CD4-positive, alpha-beta T cell treated with Interleukin-15 for 1 hour (primary cell): Measurements from ENCODE around the gene ISYNA1.
A peak's percentile ranks its signal among the peaks of the same experiment; 100 is the strongest.
"Not testable (repeated sequence)": the region's sequence is repeated elsewhere in the genome, so short reads cannot be mapped to it uniquely, and the experiment has no call there.

Experiments
- DNase-seq: peaks from one replicate; pipeline ENCODE4 v3.0.0-alpha.2; 2020

The ISYNA1 gene

DNA sequence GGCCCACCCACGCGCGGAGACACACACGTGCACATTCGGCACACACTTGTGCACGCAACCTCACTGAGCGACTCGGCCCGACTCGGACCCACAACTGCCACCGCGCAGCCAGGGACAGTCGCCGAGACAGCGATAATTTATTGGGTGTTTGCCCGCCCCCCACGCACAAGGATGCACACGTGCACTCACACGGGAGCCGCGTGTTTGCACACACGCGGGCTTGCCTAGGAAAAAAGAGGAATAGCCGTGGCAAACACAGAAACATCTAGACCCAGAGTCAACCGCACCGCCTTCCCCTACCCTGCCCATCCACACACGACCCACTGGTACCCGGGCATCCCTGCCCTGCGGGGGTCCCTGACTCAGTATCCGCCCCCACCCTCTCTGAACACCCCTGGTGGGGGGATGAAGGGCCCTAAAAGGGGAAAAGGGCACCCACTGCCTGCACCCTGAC is 19.9 kb downstream of the ISYNA1 start:
- no peak for DNase-seq

DNA sequence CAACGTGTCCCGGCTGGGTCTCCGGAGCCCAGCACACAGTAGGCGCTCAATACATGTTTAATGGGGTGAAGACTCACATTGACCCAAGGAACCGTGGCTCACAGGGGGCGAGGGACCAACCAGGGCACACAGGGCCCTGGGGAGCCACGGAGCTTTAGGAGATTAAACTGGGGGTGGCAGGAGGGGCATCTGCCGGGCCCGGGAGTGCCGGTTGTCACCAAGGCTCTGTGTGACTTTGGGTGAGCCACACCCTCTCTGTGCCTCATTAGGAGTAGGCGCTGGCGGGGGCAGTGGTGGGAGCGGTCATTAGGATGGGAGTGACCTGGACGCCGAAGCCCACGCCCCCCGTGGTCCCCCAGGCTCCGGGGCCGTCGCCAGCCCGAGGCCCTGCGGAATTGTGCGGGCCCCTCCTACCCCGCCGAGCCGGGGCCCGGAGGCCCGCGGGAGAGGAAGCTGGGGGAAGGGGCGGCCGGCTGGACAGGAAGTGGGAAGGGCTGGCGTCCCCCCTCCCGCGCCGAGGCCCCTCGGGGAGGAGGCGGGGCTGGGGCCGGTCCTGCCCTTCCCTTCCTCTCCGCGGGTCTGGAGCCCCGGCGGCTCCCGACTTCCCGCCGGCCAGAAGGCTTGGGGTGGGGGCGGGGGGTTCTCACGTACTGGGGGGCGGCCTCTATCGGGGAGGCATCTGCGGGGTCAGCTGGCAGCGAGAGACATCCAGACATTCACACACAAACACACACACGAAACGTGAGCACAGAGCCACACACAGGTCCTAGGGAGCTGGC is 20.5 kb downstream of the ISYNA1 start:
- peak; percentile 69 for DNase-seq

DNA sequence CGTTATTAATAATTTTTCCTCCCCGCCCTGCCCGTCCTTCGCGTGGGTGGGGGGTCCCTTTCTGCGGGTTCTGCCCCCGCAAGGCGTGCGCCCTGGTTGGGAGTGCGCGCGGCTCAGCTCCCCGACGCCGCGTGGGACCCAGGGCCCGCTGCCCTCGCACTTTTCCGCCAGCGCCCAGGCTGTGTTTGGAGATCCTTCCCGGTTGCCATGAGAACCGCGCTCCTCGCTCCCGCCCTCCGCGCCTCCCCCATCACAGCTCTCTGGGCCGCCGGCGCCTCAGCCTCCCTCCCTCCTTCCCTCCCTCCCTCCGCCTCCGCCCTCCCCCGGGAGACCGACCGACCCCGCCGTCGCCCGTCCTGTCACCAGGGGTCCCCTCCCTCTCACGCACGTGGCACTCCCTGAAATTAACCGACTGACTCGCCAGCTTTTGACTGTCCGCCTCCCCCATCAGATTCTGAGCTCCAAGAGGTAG is 21.1 kb downstream of the ISYNA1 start:
- DNase-seq = peak; percentile 91

DNA sequence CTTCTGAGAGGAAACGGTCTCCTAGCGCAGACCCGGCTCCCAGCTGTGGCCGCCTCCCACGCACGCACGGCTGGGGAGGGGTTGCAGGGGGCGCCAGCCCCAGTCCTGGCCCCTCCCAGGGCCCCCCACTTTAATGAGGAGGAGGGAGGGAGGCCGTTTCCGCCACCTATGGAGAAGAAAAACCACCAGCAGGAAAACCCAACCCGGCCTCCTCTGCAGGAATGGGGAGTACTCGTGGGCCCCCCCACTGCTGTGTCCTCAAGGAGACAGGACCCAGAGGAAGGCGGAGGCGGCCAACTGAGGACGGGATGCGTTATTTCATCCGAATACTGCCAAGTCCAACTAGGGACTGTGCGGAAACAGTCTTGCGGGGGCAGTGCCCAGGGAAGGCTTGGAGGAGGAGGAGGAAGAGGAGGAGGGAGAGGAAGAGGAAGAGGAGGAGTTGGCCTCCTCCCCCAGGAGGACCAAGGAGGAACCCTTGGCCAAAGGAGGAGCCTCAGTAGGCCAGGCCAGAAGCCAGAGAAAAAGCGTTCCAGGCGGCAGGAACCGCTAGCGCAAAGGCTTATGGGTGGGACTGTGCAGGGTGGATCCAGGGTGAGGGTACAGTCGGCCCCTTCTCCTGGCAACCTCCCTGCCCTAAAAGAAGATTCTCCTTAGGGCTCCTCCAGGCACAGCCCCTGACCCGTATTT is 22.6 kb downstream of the ISYNA1 start:
- no peak for DNase-seq

DNA sequence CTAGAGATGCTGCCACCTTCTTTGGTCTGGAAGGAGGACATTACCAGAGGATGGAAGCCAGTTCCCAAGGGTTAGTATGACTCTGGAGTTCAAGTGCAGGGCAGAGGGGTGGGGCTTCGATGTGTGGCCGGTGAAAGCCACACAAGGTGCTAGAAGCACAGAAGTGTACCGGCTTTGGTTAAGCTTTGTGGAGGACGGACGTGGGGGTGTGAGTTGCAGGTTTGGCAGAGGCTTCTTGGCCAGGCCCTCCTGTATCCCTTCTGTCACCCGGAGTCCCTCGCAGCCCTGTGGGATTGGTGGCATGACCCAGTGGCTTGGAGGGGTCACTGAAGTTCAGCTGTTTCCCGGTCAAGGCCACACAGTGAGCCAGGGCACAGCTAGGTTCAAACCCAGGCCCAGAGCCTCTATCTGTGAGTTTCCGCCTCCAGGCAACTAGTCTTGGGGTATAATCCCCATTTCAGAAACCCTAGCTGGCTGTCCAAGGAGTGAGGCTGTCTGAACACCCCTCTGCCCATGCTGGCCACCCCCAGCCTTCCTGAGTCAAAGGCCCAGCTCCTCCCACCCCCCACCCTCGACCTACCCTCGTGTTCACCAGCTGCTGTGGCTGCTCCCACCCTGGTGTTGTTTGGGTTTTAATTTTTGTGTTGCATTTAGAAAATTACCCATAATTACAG is 23.3 kb downstream of the ISYNA1 start:
- DNase-seq = no peak

DNA sequence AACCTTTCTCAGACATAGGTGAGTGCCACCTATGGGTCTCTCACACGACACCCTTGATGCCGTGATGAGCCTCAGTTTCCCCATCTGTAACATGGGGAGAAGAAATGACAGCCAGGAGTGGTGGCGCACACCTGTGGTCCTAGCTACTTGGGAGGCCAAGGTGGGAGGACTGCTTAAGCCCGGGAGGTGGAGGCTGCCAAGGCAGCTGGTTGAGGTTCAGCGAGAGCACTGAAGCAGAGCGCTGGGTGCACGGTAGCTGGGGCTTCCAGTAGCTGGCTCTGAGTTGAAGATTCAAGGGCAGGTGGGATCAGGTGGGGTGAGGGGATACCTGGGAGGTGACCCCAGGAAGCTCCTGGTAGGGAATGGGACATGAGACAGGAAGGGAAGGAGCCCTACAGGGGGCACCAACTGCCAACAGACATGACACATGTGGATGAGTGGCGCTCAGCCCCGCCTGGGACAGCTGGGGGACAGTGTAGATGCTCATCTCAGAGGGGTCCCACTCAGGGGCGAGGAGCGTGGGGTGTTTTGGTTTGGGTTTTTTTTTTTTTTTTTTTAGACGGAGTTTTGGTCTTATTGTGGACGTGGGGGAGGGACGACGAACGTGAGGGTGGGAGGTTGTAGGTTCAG is 25.2 kb downstream of the ISYNA1 start:
- no peak for DNase-seq

DNA sequence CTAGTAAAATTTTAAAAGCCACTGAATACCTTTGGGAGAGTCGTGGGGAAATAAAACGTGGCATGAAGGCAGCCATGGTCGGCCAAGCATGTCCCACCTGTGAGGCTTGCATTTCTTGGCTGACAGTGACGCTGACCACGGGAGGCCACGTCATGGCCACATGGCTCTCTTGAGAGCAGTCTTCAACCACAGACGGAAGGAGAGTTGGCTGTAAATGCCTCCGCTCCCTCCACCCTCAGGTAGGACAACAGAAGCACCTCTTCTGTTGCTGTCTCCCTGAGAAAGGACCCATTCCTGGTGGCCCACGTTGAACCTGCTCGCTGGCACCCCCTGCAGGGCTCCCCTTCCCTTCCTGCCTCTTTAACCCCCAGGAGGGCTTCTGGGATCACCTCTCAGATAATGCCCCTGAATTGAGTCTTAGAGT is 29.9 kb downstream of the ISYNA1 start:
- DNase-seq = peak; percentile 62

DNA sequence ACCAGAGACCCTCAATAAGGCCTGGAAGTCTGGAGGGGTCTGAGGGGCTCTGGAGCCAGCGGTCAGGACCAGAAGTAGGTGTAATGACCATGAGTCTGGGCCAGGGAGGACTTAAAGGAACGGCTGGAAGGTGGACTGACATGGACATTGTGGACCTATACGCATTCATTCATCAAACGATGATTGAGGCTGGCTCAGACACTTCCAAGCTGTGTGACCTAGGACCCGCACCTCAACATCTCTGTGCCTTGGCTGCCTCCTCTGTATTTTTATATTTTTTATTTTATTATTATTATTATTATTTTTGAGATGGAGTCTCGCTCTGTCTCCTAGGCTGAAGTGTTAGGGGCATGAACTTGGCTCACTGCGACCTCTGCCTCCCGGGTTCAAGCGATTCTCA is 31.2 kb downstream of the ISYNA1 start:
- no peak for DNase-seq

DNA sequence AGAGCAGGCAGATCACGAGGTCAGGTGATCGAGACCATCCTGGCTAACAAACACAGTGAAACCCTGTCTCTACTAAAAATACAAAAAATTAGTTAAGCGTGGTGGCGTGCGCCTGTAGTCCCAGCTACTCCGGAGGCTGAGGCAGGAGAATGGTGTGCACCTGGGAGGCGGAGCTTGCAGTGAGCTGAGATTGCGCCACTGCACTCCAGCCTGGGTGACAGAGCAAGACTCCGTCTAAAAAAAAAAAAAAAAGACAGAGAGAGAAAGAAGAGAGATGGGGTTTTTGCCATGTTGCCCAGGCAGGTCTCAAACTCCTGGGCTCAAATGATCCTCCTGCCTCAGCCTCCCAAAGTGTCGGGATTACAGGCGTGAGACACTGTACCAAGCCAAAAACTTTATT is 32.2 kb downstream of the ISYNA1 start:
- not testable (repeated sequence) for DNase-seq

DNA sequence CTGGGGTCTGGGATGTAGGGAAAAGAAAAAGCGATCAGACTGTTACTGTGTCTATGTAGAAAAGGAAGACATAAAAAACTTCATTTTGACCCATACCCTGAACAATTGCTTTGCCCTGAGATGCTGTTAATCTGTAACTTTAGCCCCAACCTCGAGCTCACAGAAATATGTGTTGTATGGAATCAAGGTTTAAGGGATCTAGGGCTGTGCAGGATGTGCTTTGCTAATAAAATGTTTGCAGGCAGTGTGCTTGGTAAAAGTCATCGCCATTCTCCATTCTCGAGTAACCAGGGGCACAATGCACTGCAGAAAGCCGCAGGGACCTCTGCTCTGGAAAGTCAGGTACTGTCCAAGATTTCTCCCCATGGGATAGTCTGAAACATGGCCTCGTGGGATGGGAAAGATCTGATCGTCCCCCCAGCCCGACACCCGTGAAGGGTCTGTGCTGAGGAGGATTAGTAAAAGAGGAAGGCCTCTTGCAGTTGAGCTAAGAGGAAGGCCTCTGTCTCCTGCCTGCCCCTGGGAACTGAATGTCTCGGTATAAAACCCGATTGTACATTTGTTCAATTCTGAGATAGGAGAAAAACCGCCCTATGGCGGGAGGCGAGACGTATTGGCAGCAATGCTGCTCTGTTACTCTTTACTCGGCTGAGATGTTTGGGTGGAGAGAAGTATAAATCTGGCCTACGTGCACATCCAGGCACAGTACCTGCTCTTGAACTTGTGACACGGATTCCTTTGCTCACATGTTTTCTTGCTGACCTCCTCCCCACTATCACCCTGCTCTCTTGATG is 35.3 kb downstream of the ISYNA1 start:
- DNase-seq = not testable (repeated sequence)

DNA sequence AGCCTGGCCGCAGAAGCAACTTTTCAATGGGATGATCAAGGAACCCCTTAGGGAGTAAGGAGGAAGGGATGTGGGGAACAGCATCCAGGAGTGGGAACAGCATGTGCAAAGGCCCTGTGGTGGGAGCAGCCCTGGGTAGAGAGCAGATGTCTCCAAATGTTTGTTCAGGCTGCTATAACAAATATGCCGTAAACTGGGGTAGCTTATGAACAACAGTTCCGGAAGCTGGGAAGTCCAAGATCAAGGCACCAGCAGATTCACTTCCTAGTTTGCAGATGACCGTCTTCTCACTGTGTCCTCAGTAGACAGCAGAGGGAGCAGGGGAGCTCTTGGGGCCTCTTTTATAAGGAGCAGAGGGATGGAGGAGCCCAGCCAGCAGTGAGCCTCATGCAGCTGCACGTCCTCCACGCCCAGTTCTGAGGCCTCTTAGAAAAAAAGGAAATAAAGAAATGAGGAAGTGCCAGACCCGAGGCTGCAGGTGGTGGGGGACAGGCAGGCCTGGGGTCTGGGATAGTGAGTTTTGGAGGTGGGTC is 36.3 kb downstream of the ISYNA1 start:
- peak; percentile 81 for DNase-seq

DNA sequence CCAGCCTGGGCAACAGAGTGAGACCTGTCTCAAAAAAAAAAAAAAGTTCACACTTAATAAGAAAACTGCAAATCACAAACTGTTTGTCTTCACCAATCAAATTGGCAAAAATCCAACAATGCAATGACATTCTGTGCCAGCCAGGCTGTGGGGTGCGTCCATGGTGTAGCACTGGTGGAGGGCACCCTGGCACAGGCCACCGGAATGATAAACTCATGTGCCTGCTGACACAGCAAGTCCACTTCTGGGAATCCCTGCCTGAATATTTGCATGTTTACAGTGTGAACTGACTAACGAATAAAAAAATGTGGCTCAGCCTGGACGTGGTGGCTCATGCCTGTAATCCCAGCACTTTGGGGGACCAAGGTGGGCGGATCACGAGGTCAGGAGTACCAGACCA is 38.9 kb downstream of the ISYNA1 start:
- DNase-seq = no peak

DNA sequence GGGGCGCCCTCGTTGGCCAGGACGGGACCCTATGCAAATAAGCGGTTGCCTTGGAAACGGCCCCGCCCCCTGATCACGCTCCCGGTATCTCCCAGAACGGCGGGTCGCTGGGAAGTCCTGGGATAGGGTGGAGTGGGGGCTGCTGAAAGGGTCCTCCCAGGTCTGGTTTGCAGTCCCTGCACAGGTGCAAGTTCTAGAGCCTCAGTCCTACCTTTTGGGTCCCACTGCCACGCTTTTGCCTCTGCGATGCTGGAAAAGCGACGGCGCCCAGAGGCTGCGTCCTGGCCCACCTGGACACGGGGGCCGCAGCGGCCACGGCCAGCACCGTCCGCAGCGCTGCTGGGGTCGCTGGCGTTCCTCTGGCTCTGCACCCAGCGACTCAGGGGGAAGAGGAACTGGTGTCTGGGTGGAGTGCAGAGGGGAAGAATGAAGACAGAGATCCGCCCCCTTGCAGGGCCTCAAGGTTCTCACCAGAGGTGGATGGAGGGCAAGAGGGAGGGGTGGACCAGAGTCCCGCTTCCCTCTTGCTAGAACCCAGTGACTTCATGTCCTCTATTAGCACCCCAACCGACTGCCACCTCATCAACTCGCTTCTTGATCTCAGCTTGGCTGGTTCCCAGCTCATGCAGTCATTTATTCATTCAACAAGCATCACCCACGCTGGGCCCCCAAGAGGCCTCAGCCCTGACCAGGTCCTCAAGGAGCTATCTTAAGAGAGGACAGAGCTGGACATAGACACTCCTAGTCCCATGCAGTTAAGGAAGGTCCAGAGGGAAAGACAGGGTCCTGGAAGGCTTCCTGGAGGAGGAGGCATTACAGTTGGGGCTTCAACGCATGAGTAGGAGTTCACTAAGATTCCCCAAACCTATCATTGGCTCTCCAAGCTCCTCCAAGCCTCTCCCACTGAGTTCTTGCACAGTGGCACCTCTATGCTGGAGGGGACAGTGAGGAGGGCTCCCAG is 40.4 kb downstream of the ISYNA1 start, which contains the start of gene LRRC25:
TSS of gene LRRC25 (minus strand) at position 381 of the 961 bp plus-strand sequence. CDS start 659 bp downstream, outside the sequence.
- peak; percentile 85 for DNase-seq

DNA sequence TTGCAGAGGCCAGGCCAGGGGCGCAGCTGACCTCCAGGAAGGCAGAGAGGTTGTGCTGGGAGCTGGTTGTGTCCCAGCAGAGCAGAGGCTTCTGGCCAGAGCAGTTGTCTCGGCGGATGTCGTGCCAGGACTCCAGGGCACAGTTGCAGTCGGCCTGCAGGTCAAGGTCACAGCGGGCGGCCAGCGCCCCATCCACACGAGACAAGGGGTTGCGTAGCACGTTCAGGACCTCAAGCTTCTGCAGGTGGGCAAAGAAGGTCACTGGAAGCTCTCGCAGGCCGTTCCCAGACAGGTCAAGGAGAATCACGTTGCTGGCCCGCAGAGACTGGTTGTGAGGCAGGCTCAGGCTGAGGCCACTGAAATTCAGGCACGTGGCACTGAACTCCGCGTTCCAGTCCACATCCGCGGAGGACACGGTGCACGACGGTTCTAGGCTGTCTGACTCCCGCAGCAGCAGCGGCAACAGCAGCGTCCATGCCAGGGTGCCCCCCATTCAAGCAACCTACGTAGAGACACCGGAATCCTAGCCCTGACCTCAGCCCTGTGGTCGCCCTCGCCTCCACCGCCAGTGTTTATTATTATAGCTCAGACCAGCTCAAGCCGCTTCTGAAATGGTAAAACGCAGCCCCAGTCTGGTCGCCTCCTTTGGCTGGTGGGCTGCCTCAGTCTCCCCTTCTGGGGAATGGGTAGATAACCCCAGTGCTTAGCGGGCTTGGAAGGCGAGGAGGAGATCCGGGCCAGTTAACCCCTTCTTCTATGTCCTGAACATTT is 41.3 kb downstream of the ISYNA1 start:
- DNase-seq = no peak

DNA sequence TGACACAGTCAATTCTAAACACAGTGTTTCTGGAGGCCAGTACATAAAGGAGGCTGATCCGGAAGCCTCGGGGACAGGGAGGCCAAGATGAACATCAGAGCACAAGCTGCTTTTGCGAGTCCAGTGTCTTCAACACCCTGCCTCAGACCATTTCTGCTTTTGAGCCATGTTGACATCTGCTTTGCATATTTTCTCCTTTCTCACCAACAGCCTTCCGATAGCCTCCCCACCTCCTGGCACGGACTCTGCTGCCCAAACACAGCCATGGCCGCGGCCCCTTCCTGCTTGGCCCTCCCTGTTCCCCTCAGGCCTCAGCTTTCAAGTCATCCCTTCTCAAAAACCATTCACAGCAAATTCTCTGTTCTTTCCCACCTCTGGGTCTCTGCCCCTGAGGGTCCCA is 44.1 kb downstream of the ISYNA1 start:
- peak; percentile 48 for DNase-seq

DNA sequence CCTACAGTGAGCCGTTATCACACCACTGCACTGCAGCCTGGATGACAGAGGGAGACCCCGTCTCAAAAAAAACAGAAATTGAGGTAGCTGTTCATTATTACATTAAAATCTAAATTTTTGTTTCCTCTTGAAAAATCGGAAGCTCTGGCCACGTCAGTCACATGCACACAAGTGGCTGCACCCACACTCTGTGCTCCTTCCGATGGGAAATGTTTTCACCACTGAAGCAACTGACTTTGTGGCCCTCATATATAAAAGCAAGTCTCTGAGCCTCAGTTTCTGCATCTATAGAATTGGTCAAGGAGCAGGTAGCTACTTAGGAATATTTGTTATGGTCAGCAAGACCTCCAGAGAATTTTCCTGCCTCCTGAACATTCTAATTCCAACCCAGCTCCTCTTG is 45.0 kb downstream of the ISYNA1 start:
- no peak for DNase-seq

DNA sequence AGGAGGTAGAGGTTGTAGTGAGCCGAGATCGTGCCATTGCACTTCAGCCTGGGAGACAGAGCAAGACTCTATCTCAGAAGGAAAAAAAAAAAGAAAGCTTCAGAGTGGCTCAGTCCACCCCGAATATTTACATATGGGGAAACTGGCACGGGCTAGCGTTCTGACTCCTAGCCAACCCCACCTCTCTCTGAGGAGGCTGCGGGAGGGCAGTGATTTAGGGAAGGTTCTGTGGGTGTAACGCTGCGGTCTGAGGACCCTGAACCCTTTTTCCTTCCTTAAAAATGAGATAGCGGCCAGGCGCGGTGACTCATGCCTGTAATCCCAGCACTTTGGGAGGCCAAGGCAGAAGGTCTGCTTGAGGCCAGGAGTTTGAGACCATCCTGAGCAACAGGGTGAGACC is 45.5 kb downstream of the ISYNA1 start:
- DNase-seq = peak; percentile 78

DNA sequence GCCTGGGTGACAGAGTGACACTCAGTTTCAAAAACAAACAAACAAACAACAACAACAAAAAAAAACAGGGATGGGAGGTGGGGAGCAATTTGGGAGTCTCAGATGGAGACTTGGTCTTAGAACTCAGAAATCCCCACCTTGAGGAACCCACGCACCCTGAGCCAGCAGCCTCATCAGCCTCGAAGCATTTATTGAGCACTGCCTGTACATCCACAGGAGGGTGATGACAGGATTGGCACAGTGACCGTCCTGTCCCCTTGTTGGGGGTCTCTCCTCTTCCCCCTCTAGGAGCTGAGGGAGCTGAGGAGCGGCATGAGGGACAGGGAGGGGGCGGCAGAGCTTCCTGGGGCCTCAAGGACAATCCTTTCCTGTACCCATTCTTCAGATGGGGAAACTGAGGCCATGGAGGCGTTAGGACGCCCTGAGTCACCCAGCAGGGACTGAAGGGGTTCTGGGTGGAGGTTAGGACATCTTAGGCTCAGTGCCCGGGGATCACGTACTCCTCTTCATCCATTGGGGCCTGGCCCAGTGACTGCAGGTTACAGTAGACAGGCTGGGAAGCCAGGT is 46.3 kb downstream of the ISYNA1 start:
- DNase-seq = no peak
